Tibial nerve (tissue), 4 donors: ENCODE results near the gene OR52I2. TPM values are rescaled to one million over a fixed set of nuclear protein-coding genes. Genes with fewer than 3 reads are reported as not detected.

Experiments
- DNase-seq, 2 donors: peaks; one replicate each; pipeline ENCODE4 v3.0.0-alpha.2; 2019; ENCODE audit warnings: low spot score in 2 of 2
- H3K27ac ChIP-seq, 4 donors: fragments of 200-600 bp; sonication (generic) in 3 of 4; one replicate each; pipeline ENCODE4 v1.5.1; 2017 to 2019; ENCODE audit warnings: mild to moderate bottlenecking in 1 of 4
- H3K27me3 ChIP-seq, 2 donors: fragments of 200-600 bp; sonication (generic) in 1 of 2; one replicate each; pipeline versions ENCODE4 v1.5.1 to v1.6.0; 2017 to 2019
- H3K36me3 ChIP-seq, 3 donors: fragments of 200-600 bp; sonication (generic); one replicate each; pipeline ENCODE4 v1.5.1; 2018 to 2019
- H3K4me1 ChIP-seq, 4 donors: fragments of 200-600 bp; sonication (generic) in 3 of 4; one replicate each; pipeline ENCODE4 v1.5.1; 2017 to 2019
- H3K4me3 ChIP-seq, 4 donors: fragments of 200-600 bp; sonication (generic) in 3 of 4; one replicate each; pipeline ENCODE4 v1.5.1; 2017 to 2019; ENCODE audit warnings: mild to moderate bottlenecking in 1 of 4, moderate library complexity in 1 of 4
- H3K9me3 ChIP-seq, 4 donors: fragments of 200-600 bp; sonication (generic) in 3 of 4; one replicate each; pipeline ENCODE4 v1.5.1; 2017 to 2019
- CTCF ChIP-seq, 5 experiments: fragments of 200-600 bp in 3 of 5; fragments of 450-650 bp in 2 of 5; sonication (generic) in 3 of 5; IDR thresholded peaks; one replicate each; pipeline ENCODE4 v1.5.1; 2016 to 2019; ENCODE audit warnings: antibody characterized with exemption in 5 of 5, mild to moderate bottlenecking in 3 of 5, moderate library complexity in 2 of 5
- EP300 ChIP-seq, 2 donors: sonication (generic); formaldehyde crosslinking; IDR thresholded peaks; one replicate each; pipeline ENCODE4 v1.6.1; 2017; ENCODE audit warnings: antibody characterized with exemption in 2 of 2, mild to moderate bottlenecking in 1 of 2
- POLR2A ChIP-seq, 2 donors: fragments of 450-650 bp; IDR thresholded peaks; one replicate each; pipeline ENCODE4 v1.6.1; 2017; ENCODE audit warnings: antibody characterized with exemption in 2 of 2, mild to moderate bottlenecking in 2 of 2, moderate library complexity in 2 of 2
- WGBS, 2 donors: methylation state at CpG; one replicate each; pipeline ENCODE4 v1.1.5; 2018; 5-methylcytosine and 5-hydroxymethylcytosine counted together
- total RNA-seq, 4 donors: library from RNA; depleted of rRNA; stranded (reverse); fragments of >200 nt; gene quantifications; one replicate each; pipeline ENCODE4 v1.1.0, GENCODE V29; 2016

OR52I2 gene
- total RNA-seq, 4 donors from 2014 or later = not detected

GRCh38 chr11:4615856-4616444, 34.4 kb downstream of the OR52I2 start:
- TF ChIP-seq POLR2A (IDR thresholded peaks at IDR 0.05) = no peak
- no peak for TF ChIP-seq EP300 (IDR thresholded peaks at IDR 0.05)
- TF ChIP-seq CTCF (IDR thresholded peaks at IDR 0.05) = no peak
- Histone ChIP-seq H3K4me3 (no peak overlapping the region), H3K4me1 (no peaks in the 10 kb centered on the region), H3K9me3 (no peaks in the 10 kb centered on the region), H3K36me3 (no peaks in the 10 kb centered on the region), H3K27ac (no peak overlapping the region), H3K27me3 (no peaks in the 10 kb centered on the region)
- no peak for DNase-seq

- Histone ChIP-seq H3K4me1 (no peaks in the 10 kb centered on the region), H3K27ac (no peak overlapping the region), H3K4me3 (no peak overlapping the region), H3K36me3 (no peaks in the 10 kb centered on the region), H3K9me3 (no peaks in the 10 kb centered on the region), H3K27me3 (no peaks in the 10 kb centered on the region)
- no peak for DNase-seq
- TF ChIP-seq EP300 (IDR thresholded peaks at IDR 0.05) = no peak
- TF ChIP-seq POLR2A (IDR thresholded peaks at IDR 0.05) = no peak
- TF ChIP-seq CTCF (IDR thresholded peaks at IDR 0.05) = no peak
- WGBS, 2 donors = 76 to 78% methylated on average over 9 of the region's 9 CpGs
Observed at GRCh38 chr11:4619514-4619913, 38.0 kb downstream of the OR52I2 start.

GRCh38 chr11:4626207-4627099, 44.9 kb downstream of the OR52I2 start:
- Histone ChIP-seq H3K4me3 (no peak overlapping the region), H3K27me3 (no peaks in the 10 kb centered on the region), H3K36me3 (no peaks in the 10 kb centered on the region), H3K27ac (no peak overlapping the region), H3K9me3 (peaks cover 0 to 18% (median 0%) of the 10 kb centered on the region in 4 donors), H3K4me1 (no peaks in the 10 kb centered on the region)
- peak in 1 of 2 donors; percentile 62 for DNase-seq
- 38 to 45% methylated on average over 15 of the region's 15 CpGs for WGBS, 2 donors
- TF ChIP-seq POLR2A (IDR thresholded peaks at IDR 0.05) (no peak), CTCF (IDR thresholded peaks at IDR 0.05) (peak in 4 of 5 experiments; percentile 22 to 38 (median 32)), EP300 (IDR thresholded peaks at IDR 0.05) (no peak)

GRCh38 chr11:4636136-4636535, 54.6 kb downstream of the OR52I2 start:
- H3K4me1 ChIP-seq = peaks cover 0 to 7% (median 0%) of the 10 kb centered on the region in 4 donors
- no peak for DNase-seq
- no peak overlapping the region for H3K4me3 ChIP-seq
- 66 to 77% methylated on average over 2 of the region's 2 CpGs for WGBS, 2 donors
- H3K27ac ChIP-seq = no peak overlapping the region
- H3K9me3 ChIP-seq = no peaks in the 10 kb centered on the region
- no peaks in the 10 kb centered on the region for H3K36me3 ChIP-seq
- no peak for TF ChIP-seq EP300 (IDR thresholded peaks at IDR 0.05)
- no peak for TF ChIP-seq POLR2A (IDR thresholded peaks at IDR 0.05)
- no peak for TF ChIP-seq CTCF (IDR thresholded peaks at IDR 0.05)
- H3K27me3 ChIP-seq = no peaks in the 10 kb centered on the region
